Posterior cingulate gyrus (tissue), 11 donors: Measurements from ENCODE around the gene SLC43A1.
"Not testable (repeated sequence)": the region's sequence is repeated elsewhere in the genome, so short reads cannot be mapped to it uniquely, and the experiment has no call there.

ENCODE experiments used
- DNase-seq, 10 donors: peaks; one replicate each; pipeline versions ENCODE4 v3.0.0 to v3.0.0-alpha.2; 2020 to 2021; ENCODE audit warnings: mixed read lengths in 3 of 10
- intact Hi-C: fragments of 100-400 bp; cut with DNase I; formaldehyde crosslinking; loops from one replicate; pipeline ENCODE4 v1.15.1; 2023

The SLC43A1 gene

GRCh38 chr11:57515332-57516060 is at the start of gene SLC43A1:
Gene SLC43A1 (minus strand): TSS chr11:57515702. CDS start chr11:57514111, 1,591 bp downstream.
- DNase-seq = peak in 5 of 10 donors; percentile 13 to 84 (median 23)
- intact Hi-C loops = no loop called here

GRCh38 chr11:57562596-57562995 is 47.1 kb upstream of the SLC43A1 start:
- intact Hi-C loops = no loop called here
- no peak for DNase-seq

GRCh38 chr11:57560146-57560545 is 44.6 kb upstream of the SLC43A1 start:
- intact Hi-C loops = no loop called here

DNA sequence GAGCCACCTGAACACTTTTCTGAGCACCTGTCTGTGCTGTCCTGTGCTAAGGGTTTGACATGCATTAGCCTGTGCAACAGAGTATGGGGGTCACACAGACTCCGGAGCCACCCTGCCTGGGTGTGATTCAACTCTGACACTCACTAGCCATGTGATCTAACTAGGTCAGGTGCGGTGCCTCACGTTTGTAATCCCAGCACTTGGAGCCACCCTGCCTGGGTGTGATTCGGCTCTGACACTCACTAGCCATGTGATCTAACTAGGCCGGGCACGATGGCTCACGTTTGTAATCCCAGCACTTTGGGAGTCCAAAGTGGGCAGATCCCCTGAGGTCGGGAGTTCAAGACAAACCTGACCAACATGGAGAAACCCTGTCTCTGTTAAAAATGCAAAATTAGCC is 40.5 kb upstream of the SLC43A1 start:
- intact Hi-C loops = no loop called here
- DNase-seq = peak in 1 of 10 donors; percentile 31

More at GRCh38 chr11:57560146-57560545, 44.6 kb upstream of the SLC43A1 start:
- DNase-seq = peak in 1 of 10 donors; percentile 11

DNA sequence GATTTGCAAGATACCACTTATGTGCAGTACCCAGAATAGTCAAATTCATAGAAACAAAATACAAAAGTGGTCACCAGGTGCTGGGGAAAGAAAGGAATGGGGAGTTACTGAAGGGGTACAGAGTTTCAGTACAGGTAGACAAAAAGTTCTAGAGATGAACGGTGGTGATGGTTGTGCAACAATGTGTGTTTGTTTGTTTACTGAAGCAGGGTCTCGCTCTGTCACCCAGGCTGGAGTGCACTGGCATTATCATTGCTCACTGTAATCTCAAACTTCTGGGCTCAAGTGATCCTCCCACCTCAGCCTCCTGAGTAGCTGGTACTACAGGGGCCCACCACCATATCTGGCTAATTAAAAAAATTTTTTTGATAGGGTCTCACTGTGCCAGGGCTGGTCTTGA is 39.9 kb upstream of the SLC43A1 start:
- intact Hi-C loops = no loop called here

DNA sequence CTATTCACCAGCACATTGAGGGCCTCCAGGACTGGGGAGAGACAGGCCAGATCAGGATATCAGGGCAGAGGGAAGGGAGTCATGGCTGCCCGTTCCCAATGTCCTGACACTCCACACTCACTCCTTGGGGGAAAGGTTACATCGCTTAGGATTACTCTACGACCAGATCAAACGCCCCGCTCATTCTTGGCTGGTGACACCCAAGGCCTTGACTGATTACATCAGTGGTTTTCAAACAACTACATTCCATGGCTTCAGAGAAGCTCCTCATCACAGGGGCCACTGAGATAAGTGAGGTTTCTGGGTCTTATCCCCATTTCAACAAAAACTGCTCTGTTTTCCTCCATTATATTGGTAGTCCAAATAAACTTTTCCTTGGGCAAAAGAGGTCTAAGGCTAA is 37.0 kb upstream of the SLC43A1 start:
- DNase-seq = no peak
- intact Hi-C loops = no loop called here

More for the DNA sequence above, 39.9 kb upstream of the SLC43A1 start:
- no peak for DNase-seq

GRCh38 chr11:57551941-57552340 is 36.4 kb upstream of the SLC43A1 start:
- intact Hi-C loops = no loop called here
- DNase-seq = no peak

GRCh38 chr11:57549983-57550382 is 34.5 kb upstream of the SLC43A1 start:
- peak in 1 of 10 donors; percentile 52 for DNase-seq
- intact Hi-C loops = no loop called here

DNA sequence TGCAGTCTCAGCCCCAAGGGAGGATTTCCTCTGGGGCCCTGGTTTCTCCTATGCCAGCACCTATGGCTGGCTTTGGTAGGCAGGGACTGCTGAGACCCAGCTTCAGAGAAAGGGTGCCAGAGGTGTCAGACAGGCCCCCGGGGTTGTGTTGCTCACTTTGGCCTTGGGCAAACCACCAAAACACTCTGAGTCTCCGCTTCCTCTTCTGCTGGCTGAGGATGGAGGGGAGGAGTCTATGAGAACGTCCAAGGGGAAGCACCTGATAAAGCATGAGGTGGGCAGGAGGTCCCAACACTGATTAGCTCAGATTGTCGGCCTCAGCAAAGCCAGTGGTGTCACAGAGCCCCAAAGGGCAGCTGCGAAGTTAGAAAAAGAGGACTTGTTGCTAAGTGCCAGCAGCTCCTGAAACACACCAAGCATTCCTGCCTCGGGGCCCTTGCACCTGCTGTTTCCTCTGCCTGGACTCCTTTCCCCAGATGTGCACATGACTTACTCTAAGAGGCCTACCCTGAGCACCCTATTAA is 32.4 kb upstream of the SLC43A1 start:
- intact Hi-C loops = no loop called here
- peak in 1 of 10 donors; percentile 68 for DNase-seq

DNA sequence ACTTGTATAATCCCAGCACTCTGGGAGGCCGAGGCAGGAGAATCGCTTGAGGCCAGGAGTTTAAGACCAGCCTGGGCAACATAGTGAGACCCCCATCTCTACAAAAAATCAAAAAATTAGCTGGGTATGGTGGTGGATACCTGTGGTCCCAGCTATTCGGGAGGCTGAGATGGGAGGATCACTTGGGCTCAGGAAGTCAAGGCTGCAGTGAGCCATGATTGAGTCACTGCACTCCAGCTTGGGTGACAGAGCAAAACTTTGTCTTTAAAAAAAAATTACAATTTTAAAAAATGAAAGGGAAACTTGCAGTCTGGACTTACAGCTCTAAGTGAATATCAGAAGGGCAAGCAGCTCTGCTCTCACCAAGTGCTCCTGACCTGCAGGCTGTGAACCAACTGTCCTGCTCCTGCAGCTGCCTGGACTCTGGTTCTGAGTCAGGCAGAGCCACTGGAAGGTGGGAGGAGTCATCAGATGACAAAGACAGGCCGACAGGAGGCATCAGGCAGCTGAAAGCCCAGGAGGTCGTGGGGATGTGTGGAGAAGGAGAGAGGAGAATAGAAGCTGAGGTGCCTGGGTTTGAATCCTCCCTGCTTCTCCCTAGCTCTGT is 31.5 kb upstream of the SLC43A1 start:
- DNase-seq = no peak
- intact Hi-C loops = no loop called here

DNA sequence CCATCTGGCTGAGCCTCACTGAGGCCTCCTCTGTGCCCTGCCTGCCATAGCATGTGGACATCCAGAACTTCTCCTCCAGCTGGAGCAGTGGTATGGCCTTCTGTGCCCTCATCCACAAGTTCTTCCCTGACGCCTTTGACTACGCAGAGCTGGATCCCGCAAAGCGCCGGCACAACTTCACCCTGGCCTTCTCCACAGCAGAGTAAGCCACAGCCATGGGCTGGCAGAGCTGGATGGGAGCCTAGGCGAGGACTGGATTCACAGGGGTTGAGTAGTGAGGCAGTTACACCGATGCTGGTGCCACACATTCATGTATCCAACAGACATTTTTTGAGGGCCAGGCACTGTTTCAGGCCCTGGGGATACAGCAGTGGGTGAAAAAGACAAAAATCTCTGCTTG is 30.9 kb upstream of the SLC43A1 start:
- DNase-seq = peak in 1 of 10 donors; percentile 81
- intact Hi-C loops = no loop called here

DNA sequence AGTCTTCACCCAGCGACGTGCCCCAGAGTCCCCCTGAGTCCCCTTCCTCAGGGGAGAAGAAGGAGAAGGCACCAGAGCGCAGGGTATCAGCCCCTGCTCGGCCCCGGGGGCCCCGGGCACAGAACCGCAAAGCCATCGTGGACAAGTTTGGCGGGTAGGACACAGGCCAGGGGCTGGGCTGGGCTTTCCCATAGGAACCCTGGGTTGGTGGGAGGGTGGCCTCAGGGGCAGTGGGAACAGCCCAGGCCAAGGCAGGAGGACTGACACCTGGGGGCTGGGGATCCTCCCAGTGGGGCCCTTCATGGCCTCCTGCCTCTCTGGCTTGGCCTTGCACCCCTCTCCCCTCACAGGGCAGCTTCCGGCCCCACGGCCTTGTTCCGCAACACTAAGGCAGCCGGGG is 30.4 kb upstream of the SLC43A1 start:
- peak in 1 of 10 donors; percentile 87 for DNase-seq
- intact Hi-C loops = no loop called here

- no peak for DNase-seq
- intact Hi-C loops = no loop called here
Observed at GRCh38 chr11:57544566-57544965, 29.1 kb upstream of the SLC43A1 start.

- DNase-seq = peak in 1 of 10 donors; percentile 51
- intact Hi-C loops = no loop called here
Observed at GRCh38 chr11:57543593-57543992, 28.1 kb upstream of the SLC43A1 start.

DNA sequence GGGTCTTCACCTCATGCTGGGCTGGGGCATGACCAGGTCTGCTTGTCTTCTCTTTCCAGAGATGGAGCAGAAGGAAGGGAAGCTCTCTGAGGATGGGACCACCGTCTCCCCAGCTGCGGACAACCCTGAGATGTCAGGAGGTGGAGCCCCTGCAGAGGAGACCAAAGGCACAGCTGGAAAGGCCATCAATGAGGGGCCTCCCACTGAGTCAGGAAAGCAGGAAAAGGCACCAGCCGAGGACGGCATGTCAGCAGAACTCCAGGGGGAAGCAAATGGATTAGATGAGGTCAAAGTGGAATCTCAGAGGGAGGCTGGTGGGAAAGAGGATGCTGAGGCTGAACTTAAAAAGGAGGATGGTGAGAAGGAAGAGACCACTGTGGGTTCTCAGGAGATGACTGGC is 27.1 kb upstream of the SLC43A1 start:
- peak in 1 of 10 donors; percentile 37 for DNase-seq
- intact Hi-C loops = no loop called here

- intact Hi-C loops = no loop called here
- DNase-seq = peak in 1 of 10 donors; percentile 27
Observed at GRCh38 chr11:57541169-57541568, 25.7 kb upstream of the SLC43A1 start.

DNA sequence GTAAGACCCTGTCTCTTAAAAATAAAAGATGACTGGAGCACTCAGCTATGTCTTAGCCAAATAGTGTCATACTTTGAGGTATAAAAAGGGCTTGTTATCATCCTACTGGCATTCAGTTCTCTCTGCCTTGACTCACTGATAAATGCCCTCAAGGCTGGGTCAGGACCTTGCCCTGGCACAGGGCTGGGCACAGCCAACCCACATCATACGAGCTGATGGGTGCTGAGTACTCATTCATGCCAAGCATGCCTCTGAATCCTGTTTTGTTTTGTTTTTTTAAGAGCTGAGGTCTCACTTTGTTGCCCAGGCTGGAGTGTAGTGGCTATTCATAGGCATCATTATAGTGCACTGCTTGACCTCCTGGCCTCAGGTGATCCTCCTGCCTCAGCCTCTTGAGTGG is 23.8 kb upstream of the SLC43A1 start:
- intact Hi-C loops = no loop called here
- DNase-seq = peak in 1 of 10 donors; percentile 30

GRCh38 chr11:57536947-57537619 is 21.6 kb upstream of the SLC43A1 start, which contains the start of gene SMTNL1:
Gene SMTNL1 (plus strand): TSS chr11:57537595. CDS start chr11:57542643, 5,048 bp downstream.
- intact Hi-C loops = no loop called here
- DNase-seq = peak in 1 of 10 donors; percentile 32

DNA sequence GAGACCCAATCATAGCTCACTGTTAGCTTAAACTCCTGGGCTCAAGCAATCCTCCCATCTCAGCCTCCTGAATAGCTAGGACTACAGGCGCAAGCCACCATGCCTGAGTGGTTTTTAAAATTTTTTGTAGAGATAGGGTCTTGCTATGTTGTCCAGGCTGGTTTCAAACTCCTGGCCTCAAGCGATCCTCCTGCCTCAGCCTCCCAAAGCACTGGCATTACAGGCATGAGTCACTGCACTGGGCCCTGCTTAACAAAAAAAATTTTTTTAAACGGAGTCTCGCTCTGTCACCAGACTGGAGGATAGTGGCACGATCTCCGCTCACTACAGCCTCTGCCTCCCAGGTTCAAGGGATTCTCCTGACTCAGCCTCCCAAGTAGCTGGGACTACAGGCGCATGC is 18.9 kb upstream of the SLC43A1 start:
- intact Hi-C loops = loop anchor here (5.0 kb wide), 2 partner anchors 33 to 197 kb away; partner anchors contain the start of genes P2RX3, SSRP1 and UBE2L6
- not testable (repeated sequence) for DNase-seq

DNA sequence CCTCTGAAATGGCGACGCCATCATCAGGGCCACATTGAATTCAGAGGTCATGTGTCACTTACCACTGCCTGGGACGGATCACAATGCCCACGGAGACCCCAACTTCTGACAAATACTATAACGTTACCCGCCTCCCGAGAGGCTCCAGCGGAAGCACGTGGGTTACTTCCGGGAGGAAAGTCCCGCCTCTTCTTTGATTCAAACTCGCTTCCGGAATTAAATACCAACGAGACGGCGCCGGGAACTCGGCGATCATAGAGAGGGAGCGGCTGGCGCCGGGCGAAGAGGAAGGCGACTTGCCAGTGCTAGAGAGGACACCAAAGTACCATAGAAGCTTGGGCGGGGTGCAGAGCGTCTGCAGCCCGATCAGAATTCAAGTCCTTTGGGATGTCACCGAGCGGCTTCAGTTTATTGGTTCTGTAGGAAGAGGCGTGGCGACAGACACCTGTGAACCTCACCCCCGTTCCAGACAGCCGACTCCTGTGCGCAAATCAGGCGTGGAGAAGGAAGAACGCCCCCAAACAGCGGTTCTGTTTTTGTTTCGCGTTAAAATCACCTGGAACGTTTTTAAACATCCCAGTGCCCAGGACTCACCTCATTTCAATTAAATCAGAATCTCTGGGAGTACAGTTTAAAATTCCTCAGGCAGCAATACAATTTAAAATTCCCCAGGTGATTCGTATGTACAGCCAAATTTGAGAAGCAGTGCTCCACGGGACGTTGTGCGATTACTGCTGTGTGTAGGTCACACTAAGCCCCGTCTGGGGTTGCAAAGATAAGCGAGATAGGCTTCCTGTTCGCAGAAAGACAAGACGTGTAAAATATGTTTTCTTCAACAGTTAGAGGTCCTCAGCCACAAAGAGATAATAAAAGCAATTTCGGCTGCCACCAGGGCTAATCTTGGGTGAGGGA is 15.3 kb upstream of the SLC43A1 start, which contains the start of gene TIMM10:
TSS of gene TIMM10 (minus strand) at position 159 of the 912 bp plus-strand sequence. CDS start 565 bp downstream, outside the sequence.
- intact Hi-C loops = loop anchor here (5.0 kb wide), 2 partner anchors 36 to 194 kb away; partner anchors contain the start of genes P2RX3, SSRP1 and UBE2L6
- DNase-seq = peak; percentile 91 to 99 (median 96)
